ENCODE results near the gene NSFL1C.

NSFL1C gene

GRCh38 chr20:1457992-1458391, 8.7 kb downstream of the NSFL1C start:
- TF ChIP-seq CTCF (IDR thresholded peaks at IDR 0.05; ENCODE audit: low read depth, low read length) = no peak
- no peak for DNase-seq (ENCODE audit: extremely low read depth, low read depth)

- DNase-seq (ENCODE audit: extremely low read depth, low read depth) = no peak
- no peak for TF ChIP-seq CTCF (IDR thresholded peaks at IDR 0.05; ENCODE audit: low read depth, low read length)
These were observed 10.3 kb downstream of the NSFL1C start for GRCh38 chr20:1456300-1456699.

GRCh38 chr20:1450926-1451491, 15.6 kb downstream of the NSFL1C start:
- no peak for DNase-seq (ENCODE audit: extremely low read depth, low read depth)
- no peak for TF ChIP-seq CTCF (IDR thresholded peaks at IDR 0.05; ENCODE audit: low read depth, low read length)

GRCh38 chr20:1449370-1449769, 17.3 kb downstream of the NSFL1C start:
- TF ChIP-seq CTCF (IDR thresholded peaks at IDR 0.05; ENCODE audit: low read depth, low read length) = no peak
- no peak for DNase-seq (ENCODE audit: extremely low read depth, low read depth)

GRCh38 chr20:1448081-1448620, 18.5 kb downstream of the NSFL1C start:
- DNase-seq (ENCODE audit: extremely low read depth, low read depth) = no peak
- no peak for TF ChIP-seq CTCF (IDR thresholded peaks at IDR 0.05; ENCODE audit: low read depth, low read length)

GRCh38 chr20:1446536-1446935, 20.1 kb downstream of the NSFL1C start:
- no peak for DNase-seq (ENCODE audit: extremely low read depth, low read depth)
- TF ChIP-seq CTCF (IDR thresholded peaks at IDR 0.05; ENCODE audit: low read depth, low read length) = no peak

GRCh38 chr20:1443085-1443484, 23.6 kb downstream of the NSFL1C start:
- TF ChIP-seq CTCF (IDR thresholded peaks at IDR 0.05; ENCODE audit: low read depth, low read length) = no peak
- DNase-seq (ENCODE audit: extremely low read depth, low read depth) = no peak
